GM23338 (cell line): ENCODE data around the gene CD1E.

Experiments used
- CTCF ChIP-seq, 2 experiments: fragments of 200-600 bp in 1 of 2; sonication (generic) in 1 of 2; conservative IDR thresholded peaks; 2 replicates each; pipeline versions ENCODE4 v1.5.1 to v1.6.1; 2016 to 2017; ENCODE audit warnings: antibody characterized with exemption in 2 of 2, low read depth in 2 of 2, mild to moderate bottlenecking in 2 of 2, moderate library complexity in 1 of 2
- EZH2 ChIP-seq: fragments of 200-600 bp; sonication (generic); IDR thresholded peaks from one replicate; pipeline ENCODE4 v1.8.0; 2017; ENCODE audit warnings: antibody characterized with exemption, mild to moderate bottlenecking, low read depth; ENCODE audit not compliant: unreplicated experiment
- EZH2phosphoT487 ChIP-seq: fragments of 200-600 bp; sonication (generic); IDR thresholded peaks from one replicate; pipeline ENCODE4 v1.8.1; 2018; ENCODE audit warnings: antibody characterized with exemption; ENCODE audit not compliant: unreplicated experiment
- JUNB ChIP-seq: IDR thresholded peaks from one replicate; pipeline ENCODE4 v1.6.1; 2016; ENCODE audit warnings: antibody characterized with exemption; ENCODE audit not compliant: unreplicated experiment
- POLR2AphosphoS5 ChIP-seq: IDR thresholded peaks from 2 replicates; pipeline ENCODE4 v1.6.1; 2016; ENCODE audit warnings: antibody characterized with exemption, low read depth
- ZNF114 ChIP-seq: fragments of 250-450 bp; sonication (Bioruptor Pico); IDR thresholded peaks from 2 replicates; pipeline ENCODE4 v1.5.0; 2020; ENCODE audit warnings: mild to moderate bottlenecking, moderate library complexity
- ZNF331 ChIP-seq: fragments of 250-450 bp; sonication (Bioruptor Pico); IDR thresholded peaks from 2 replicates; pipeline ENCODE4 v1.5.0; 2020; ENCODE audit warnings: low read depth, mild to moderate bottlenecking, moderate library complexity
- TF ChIP-seq, protein P1 (sequence below): IDR thresholded peaks from one replicate; pipeline ENCODE4 v1.6.1; 2018; ENCODE audit warnings: antibody characterized with exemption; ENCODE audit not compliant: unreplicated experiment

DNA sequence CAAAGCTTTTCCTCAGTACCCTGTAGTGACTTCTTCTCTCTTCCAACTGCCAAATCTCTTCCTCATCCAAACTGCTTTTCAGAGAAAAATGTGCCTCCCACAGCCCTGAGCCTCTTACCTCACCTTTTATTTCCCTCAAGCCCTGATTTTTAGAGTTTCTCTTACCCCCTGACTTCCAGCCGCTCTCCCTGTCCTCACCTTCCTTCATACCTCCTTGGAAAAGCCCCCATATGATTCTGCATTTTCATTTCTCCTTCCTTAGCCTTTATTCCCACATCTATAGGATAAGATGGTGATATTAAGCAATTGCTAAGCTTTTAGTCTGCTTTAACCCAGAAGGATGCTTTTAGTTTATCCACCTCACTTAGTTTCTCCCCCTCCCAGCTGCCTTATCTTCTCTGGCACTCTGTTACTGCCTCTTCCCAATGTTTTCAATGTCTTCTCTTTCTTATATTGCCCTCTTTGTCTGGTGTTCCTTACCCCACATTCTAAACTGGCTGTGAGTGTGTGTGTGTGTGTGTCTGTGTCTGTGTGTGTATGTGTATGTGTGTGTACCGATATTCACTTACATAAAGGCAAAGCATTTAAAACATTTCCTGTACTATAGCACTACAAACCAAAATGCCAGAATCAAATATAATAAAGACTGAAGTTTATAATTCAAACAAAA, 22.1 kb upstream of the CD1E start, which contains the start of gene CD1B:
- no peak for TF ChIP-seq CTCF (conservative IDR thresholded peaks at IDR 0.05; ENCODE audit: low read depth in 2 of 2)
- TF ChIP-seq POLR2AphosphoS5: no peak
- TF ChIP-seq JUNB: no peak
- TF ChIP-seq, protein P1, sequence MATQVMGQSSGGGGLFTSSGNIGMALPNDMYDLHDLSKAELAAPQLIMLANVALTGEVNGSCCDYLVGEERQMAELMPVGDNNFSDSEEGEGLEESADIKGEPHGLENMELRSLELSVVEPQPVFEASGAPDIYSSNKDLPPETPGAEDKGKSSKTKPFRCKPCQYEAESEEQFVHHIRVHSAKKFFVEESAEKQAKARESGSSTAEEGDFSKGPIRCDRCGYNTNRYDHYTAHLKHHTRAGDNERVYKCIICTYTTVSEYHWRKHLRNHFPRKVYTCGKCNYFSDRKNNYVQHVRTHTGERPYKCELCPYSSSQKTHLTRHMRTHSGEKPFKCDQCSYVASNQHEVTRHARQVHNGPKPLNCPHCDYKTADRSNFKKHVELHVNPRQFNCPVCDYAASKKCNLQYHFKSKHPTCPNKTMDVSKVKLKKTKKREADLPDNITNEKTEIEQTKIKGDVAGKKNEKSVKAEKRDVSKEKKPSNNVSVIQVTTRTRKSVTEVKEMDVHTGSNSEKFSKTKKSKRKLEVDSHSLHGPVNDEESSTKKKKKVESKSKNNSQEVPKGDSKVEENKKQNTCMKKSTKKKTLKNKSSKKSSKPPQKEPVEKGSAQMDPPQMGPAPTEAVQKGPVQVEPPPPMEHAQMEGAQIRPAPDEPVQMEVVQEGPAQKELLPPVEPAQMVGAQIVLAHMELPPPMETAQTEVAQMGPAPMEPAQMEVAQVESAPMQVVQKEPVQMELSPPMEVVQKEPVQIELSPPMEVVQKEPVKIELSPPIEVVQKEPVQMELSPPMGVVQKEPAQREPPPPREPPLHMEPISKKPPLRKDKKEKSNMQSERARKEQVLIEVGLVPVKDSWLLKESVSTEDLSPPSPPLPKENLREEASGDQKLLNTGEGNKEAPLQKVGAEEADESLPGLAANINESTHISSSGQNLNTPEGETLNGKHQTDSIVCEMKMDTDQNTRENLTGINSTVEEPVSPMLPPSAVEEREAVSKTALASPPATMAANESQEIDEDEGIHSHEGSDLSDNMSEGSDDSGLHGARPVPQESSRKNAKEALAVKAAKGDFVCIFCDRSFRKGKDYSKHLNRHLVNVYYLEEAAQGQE: no peak
- no peak for TF ChIP-seq EZH2phosphoT487
- no peak for TF ChIP-seq ZNF331 (CRISPR knock-in tag)
- no peak for TF ChIP-seq EZH2
- no peak for TF ChIP-seq ZNF114 (CRISPR knock-in tag)
